GM23248 (cell line): Measurements from ENCODE around the gene CDCA7. TPM values are rescaled to one million over a fixed set of nuclear protein-coding genes. Genes with fewer than 3 reads are reported as not detected.
A peak's percentile ranks its signal among the peaks of the same experiment; 100 is the strongest.

Source experiments
- DNase-seq: peaks from one replicate; pipeline ENCODE4 v3.0.0-alpha.2; 2015
- H2AFZ ChIP-seq: fragments of 200-600 bp; sonication (generic); 2 replicates; pipeline ENCODE4 v1.6.1; 2016; ENCODE audit warnings: antibody characterized with exemption
- H3F3A ChIP-seq: fragments of 200-600 bp; sonication (generic); 2 replicates; pipeline ENCODE4 v1.6.1; 2016; ENCODE audit warnings: mild to moderate bottlenecking, antibody characterized with exemption, mixed run types; ENCODE audit not compliant: insufficient read depth
- H3K27ac ChIP-seq: fragments of 200-600 bp; sonication (generic); 2 replicates; pipeline ENCODE4 v1.5.1; 2016; ENCODE audit warnings: mild to moderate bottlenecking
- H3K27me3 ChIP-seq: fragments of 200-600 bp; sonication (generic); replicated peaks from 2 replicates; pipeline ENCODE4 v1.6.1; 2016; ENCODE audit warnings: mild to moderate bottlenecking; ENCODE audit not compliant: insufficient read depth
- H3K36me3 ChIP-seq: fragments of 200-600 bp; sonication (generic); 2 replicates; pipeline ENCODE4 v1.6.1; 2016; ENCODE audit warnings: low read depth, mild to moderate bottlenecking
- H3K4me1 ChIP-seq: fragments of 200-600 bp; sonication (generic); 2 replicates; pipeline ENCODE4 v1.6.1; 2016; ENCODE audit warnings: mild to moderate bottlenecking; ENCODE audit not compliant: insufficient read depth
- H3K4me2 ChIP-seq: fragments of 200-600 bp; sonication (generic); one replicate; pipeline ENCODE4 v1.6.1; 2016; ENCODE audit warnings: mild to moderate bottlenecking; ENCODE audit not compliant: unreplicated experiment
- H3K4me3 ChIP-seq: fragments of 200-600 bp; sonication (generic); 2 replicates; pipeline ENCODE4 v1.5.1; 2016; ENCODE audit warnings: mild to moderate bottlenecking
- H3K79me2 ChIP-seq: fragments of 200-600 bp; sonication (generic); 2 replicates; pipeline ENCODE4 v1.6.1; 2016; ENCODE audit warnings: mild to moderate bottlenecking; ENCODE audit not compliant: insufficient read depth
- H3K9ac ChIP-seq: fragments of 200-600 bp; sonication (generic); 2 replicates; pipeline ENCODE4 v1.6.1; 2016; ENCODE audit warnings: mild to moderate bottlenecking
- H3K9me2 ChIP-seq: fragments of 200-600 bp; sonication (generic); 2 replicates; pipeline ENCODE4 v1.6.1; 2016; ENCODE audit warnings: mixed run types, mild to moderate bottlenecking, moderate library complexity; ENCODE audit not compliant: insufficient read depth
- H3K9me3 ChIP-seq: fragments of 200-600 bp; sonication (generic); one replicate; pipeline ENCODE4 v1.6.1; 2017; ENCODE audit warnings: low read depth
- H4K20me1 ChIP-seq: fragments of 200-600 bp; sonication (generic); 2 replicates; pipeline ENCODE4 v1.6.0; 2016; ENCODE audit not compliant: insufficient read depth
- EZH2 ChIP-seq: fragments of 200-600 bp; sonication (generic); IDR thresholded peaks from 2 replicates; pipeline ENCODE4 v1.6.1; 2018; ENCODE audit warnings: antibody characterized with exemption, mild to moderate bottlenecking; ENCODE audit not compliant: insufficient read depth, poor library complexity, severe bottlenecking
- EZH2phosphoT487 ChIP-seq: fragments of 200-600 bp; sonication (generic); IDR thresholded peaks from 2 replicates; pipeline ENCODE4 v1.6.1; 2018; ENCODE audit warnings: antibody characterized with exemption, moderate library complexity, mild to moderate bottlenecking, low read depth; ENCODE audit not compliant: insufficient read depth
- WGBS, 2 experiments: methylation state at CpG; one replicate each; pipeline ENCODE4 v1.1.6; 2015 to 2017; ENCODE audit warnings: low lambda C conversion rate in 2 of 2, low coverage in 1 of 2; ENCODE audit errors: missing lambda C conversion rate in 2 of 2; 5-methylcytosine and 5-hydroxymethylcytosine counted together
- in situ Hi-C: fragments of 300-500 bp; cut with MboI; formaldehyde crosslinking; loops from 2 replicates; pipeline ENCODE4 v1.15.0; 2020
- polyA plus RNA-seq: library from polyadenylated mRNA; unstranded; fragments of >200 nt; fragmentation: Nextera tagmentation; extraction: Ambion mirVana; gene quantifications from 2 replicates; pipeline ENCODE4 v1.2.1, GENCODE V29; 2016
- total RNA-seq: library from RNA; depleted of rRNA; stranded (reverse); fragments of >200 nt; shearing (Covaris generic); gene quantifications from 2 replicates; pipeline ENCODE4 v1.2.3, GENCODE V29; 2014

Gene CDCA7
- total and polyA plus RNA-seq, 2 experiments from 2014 or later = 3.0 to 3.2 TPM

GRCh38 chr2:173400760-173401159, 46.1 kb downstream of the CDCA7 start:
- Histone ChIP-seq H3K27me3 (peaks cover 53% of the 10 kb centered on the region), H4K20me1 (no peaks in the 10 kb centered on the region), H3K4me2 (no peak overlapping the region), H3K9ac (no peak overlapping the region), H3K36me3 (no peaks in the 10 kb centered on the region), H2AFZ (no peak overlapping the region), H3K9me2 (no peaks in the 10 kb centered on the region), H3K9me3 (no peaks in the 10 kb centered on the region), H3K27ac (no peak overlapping the region), H3K4me3 (no peak overlapping the region), H3K4me1 (no peaks in the 10 kb centered on the region), H3F3A (no peaks in the 10 kb centered on the region), H3K79me2 (no peaks in the 10 kb centered on the region)
- 44 to 45% methylated on average over 4 of the region's 4 CpGs for WGBS, 2 experiments
- no peak for TF ChIP-seq EZH2phosphoT487
- no peak for TF ChIP-seq EZH2
- peak; percentile 28 for DNase-seq
- in situ Hi-C loops = loop anchor here (25.0 kb wide), 2 partner anchors 662 to 937 kb away; partner anchors contain the start of gene SP9

- no peak overlapping the region for H3K27ac ChIP-seq
- peak; percentile 36 for DNase-seq
- in situ Hi-C loops = loop anchor here (25.0 kb wide), 2 partner anchors 660 to 935 kb away; partner anchors contain the start of gene SP9
- H3K36me3 ChIP-seq = no peaks in the 10 kb centered on the region
- no peaks in the 10 kb centered on the region for H4K20me1 ChIP-seq
- H3K4me3 ChIP-seq = peak overlapping the region; percentile 63
- H3K4me1 ChIP-seq = no peaks in the 10 kb centered on the region
- H3K9me2 ChIP-seq = no peaks in the 10 kb centered on the region
- H3K9me3 ChIP-seq = no peaks in the 10 kb centered on the region
- peak overlapping the region; percentile 78 for H3K4me2 ChIP-seq
- WGBS, 2 experiments = 4 to 6% methylated on average over 7 of the region's 7 CpGs
- H3K27me3 ChIP-seq = peaks cover 54% of the 10 kb centered on the region
- H3K79me2 ChIP-seq = no peaks in the 10 kb centered on the region
- no peak overlapping the region for H3K9ac ChIP-seq
- no peak for TF ChIP-seq EZH2phosphoT487
- TF ChIP-seq EZH2 = no peak
- peak overlapping the region; percentile 57 for H2AFZ ChIP-seq
- H3F3A ChIP-seq = no peaks in the 10 kb centered on the region
Observed at GRCh38 chr2:173401716-173402326, 47.1 kb downstream of the CDCA7 start.

GRCh38 chr2:173402405-173402974, 47.8 kb downstream of the CDCA7 start:
- in situ Hi-C loops = loop anchor here (25.0 kb wide), 2 partner anchors 660 to 935 kb away; partner anchors contain the start of gene SP9
- no peaks in the 10 kb centered on the region for H3K36me3 ChIP-seq
- no peak overlapping the region for H3K27ac ChIP-seq
- DNase-seq = peak; percentile 86
- no peaks in the 10 kb centered on the region for H4K20me1 ChIP-seq
- H3K4me2 ChIP-seq = peak overlapping the region; percentile 78
- no peaks in the 10 kb centered on the region for H3K79me2 ChIP-seq
- H3K27me3 ChIP-seq = peaks cover 54% of the 10 kb centered on the region
- TF ChIP-seq EZH2phosphoT487 (no peak), EZH2 (no peak)
- no peaks in the 10 kb centered on the region for H3K9me3 ChIP-seq
- H3K4me1 ChIP-seq = no peaks in the 10 kb centered on the region
- 6 to 8% methylated on average over 21 of the region's 21 CpGs for WGBS, 2 experiments
- H3K4me3 ChIP-seq = peak overlapping the region; percentile 63
- H3K9ac ChIP-seq = no peak overlapping the region
- H3K9me2 ChIP-seq = no peaks in the 10 kb centered on the region
- H3F3A ChIP-seq = no peaks in the 10 kb centered on the region
- H2AFZ ChIP-seq = peak overlapping the region; percentile 19; the same call in 1 of the 2 replicates

GRCh38 chr2:173404841-173405750, 50.4 kb downstream of the CDCA7 start:
- H3K27me3 ChIP-seq = peaks cover 48% of the 10 kb centered on the region
- no peaks in the 10 kb centered on the region for H3K4me1 ChIP-seq
- no peaks in the 10 kb centered on the region for H3K9me2 ChIP-seq
- no peaks in the 10 kb centered on the region for H3K36me3 ChIP-seq
- TF ChIP-seq EZH2phosphoT487 (no peak), EZH2 (no peak)
- no peaks in the 10 kb centered on the region for H3F3A ChIP-seq
- H3K79me2 ChIP-seq = no peaks in the 10 kb centered on the region
- DNase-seq = no peak
- in situ Hi-C loops = loop anchor here (25.0 kb wide), 2 partner anchors 657 to 932 kb away; partner anchors contain the start of gene SP9
- H3K9me3 ChIP-seq = no peaks in the 10 kb centered on the region
- H3K9ac ChIP-seq = no peak overlapping the region
- H3K27ac ChIP-seq = no peak overlapping the region
- no peak overlapping the region for H3K4me2 ChIP-seq
- no peak overlapping the region for H3K4me3 ChIP-seq
- WGBS, 2 experiments = 60 to 65% methylated on average over 8 of the region's 8 CpGs
- no peak overlapping the region for H2AFZ ChIP-seq
- H4K20me1 ChIP-seq = no peaks in the 10 kb centered on the region
